Panc1 (cell line): ENCODE results near the gene HS6ST3. TPM values are rescaled to one million over a fixed set of nuclear protein-coding genes. Genes with fewer than 3 reads are reported as not detected.

Experiments used
- ATAC-seq: fragments of 200-7000 bp; cut with Tn5 transposase; 2 replicates; pipeline ENCODE4 v1.9.1; 2020; ENCODE audit warnings: mild to moderate bottlenecking, moderate library complexity
- BruUV-seq: library from RNA; stranded (reverse); fragments of 400-500 nt; replicated peaks from 2 replicates; lab custom pipeline; 2021; lab: Mats Ljungman, UMichigan
- CTCF ChIA-PET: fragments of 300-600 bp; sonication (Branson Sonifier 250); formaldehyde crosslinking; loops from one replicate; lab custom pipeline; 2022; ENCODE audit warnings: antibody characterized with exemption; lab: Charles Lee
- POLR2A ChIA-PET: fragments of 300-600 bp; sonication (Branson Sonifier 250); formaldehyde crosslinking; loops from one replicate; lab custom pipeline; 2022; ENCODE audit warnings: antibody characterized with exemption; lab: Charles Lee
- DNase-seq: peaks from one replicate; pipeline ENCODE4 v3.0.0-alpha.2; 2010; ENCODE audit warnings: low read depth, low spot score
- H3K27ac ChIP-seq: 2 replicates; pipeline ENCODE4 v1.5.1; 2011; ENCODE audit warnings: mild to moderate bottlenecking, low read length, inconsistent platforms
- H3K27me3 ChIP-seq: fragments of 200-500 bp; sonication (Bioruptor generic); 2 replicates; pipeline ENCODE4 v1.6.0; 2014; ENCODE audit warnings: low read length, inconsistent platforms; ENCODE audit not compliant: control insufficient read depth, insufficient read depth
- H3K36me3 ChIP-seq: fragments of 200-500 bp; sonication (Bioruptor generic); 2 replicates; pipeline ENCODE4 v1.5.1; 2014; ENCODE audit warnings: inconsistent platforms, mild to moderate bottlenecking, low read length, moderate library complexity; ENCODE audit not compliant: control insufficient read depth, insufficient read depth
- H3K4me1 ChIP-seq: 2 replicates; pipeline ENCODE4 v1.5.1; 2011; ENCODE audit warnings: inconsistent platforms, mild to moderate bottlenecking, low read length, moderate library complexity; ENCODE audit not compliant: control insufficient read depth, insufficient read depth
- H3K4me3 ChIP-seq, 2 experiments: 2 replicates each; pipeline ENCODE4 v1.5.1; 2011 to 2012; ENCODE audit warnings: low read depth in 2 of 2, low read length in 2 of 2, mild to moderate bottlenecking in 2 of 2, inconsistent platforms in 1 of 2, moderate library complexity in 1 of 2
- H3K9me3 ChIP-seq: fragments of 200-500 bp; sonication (Bioruptor generic); 2 replicates; pipeline ENCODE4 v1.5.1; 2014; ENCODE audit warnings: low read depth, mild to moderate bottlenecking, inconsistent platforms, low read length, moderate library complexity; ENCODE audit not compliant: control insufficient read depth, insufficient read depth
- CTCF ChIP-seq: fragments of 450-650 bp; IDR thresholded peaks from 2 replicates; pipeline ENCODE4 v1.5.1; 2017; ENCODE audit warnings: mild to moderate bottlenecking
- POLR2AphosphoS5 ChIP-seq: IDR thresholded peaks from 2 replicates; pipeline ENCODE4 v1.6.1; 2012; ENCODE audit warnings: mild to moderate bottlenecking, low read depth, low read length, moderate library complexity
- REST ChIP-seq, 2 experiments: IDR thresholded peaks; 2 replicates each; pipeline ENCODE4 v1.6.1; 2011 to 2012; ENCODE audit warnings: low read depth in 2 of 2, control low read depth in 1 of 2, low read length in 1 of 2, mild to moderate bottlenecking in 1 of 2, moderate library complexity in 1 of 2; ENCODE audit not compliant: insufficient read depth in 1 of 2
- SIN3A ChIP-seq: IDR thresholded peaks from 2 replicates; pipeline ENCODE4 v1.6.1; 2012; ENCODE audit warnings: low read depth, mild to moderate bottlenecking, low read length, moderate library complexity, borderline replicate concordance; ENCODE audit not compliant: insufficient read depth
- TCF7L2 ChIP-seq: IDR thresholded peaks from 2 replicates; pipeline ENCODE4 v1.6.1; 2011; ENCODE audit warnings: mild to moderate bottlenecking, low read depth, low read length, inconsistent platforms
- in situ Hi-C: cut with HindIII; loops from 2 replicates; pipeline ENCODE4 v1.10.0; 2016; ENCODE audit warnings: low sequenced_read_pairs, low pct_unique_long_range_greater_than_20kb
- intact Hi-C: fragments of 100-400 bp; cut with micrococcal nuclease; formaldehyde crosslinking; loops from one replicate; pipeline ENCODE4 v1.10.0; 2022; ENCODE audit not compliant: unreplicated experiment
- total RNA-seq: library from RNA; stranded (reverse); gene quantifications from one replicate; pipeline ENCODE4 v1.2.1, GENCODE V29; 2021; ENCODE audit not compliant: unreplicated experiment

Gene HS6ST3
- total RNA-seq, 1 experiment from 2014 or later = 0.13 TPM

- Histone ChIP-seq H3K9me3 (no peaks in the 10 kb centered on the region), H3K4me1 (no peaks in the 10 kb centered on the region), H3K4me3 (no peak overlapping the region), H3K27me3 (no peaks in the 10 kb centered on the region), H3K27ac (no peak overlapping the region), H3K36me3 (no peaks in the 10 kb centered on the region)
- intact Hi-C loops (no loop called here), in situ Hi-C loops (no loop called here)
- ChIA-PET POLR2A (interaction anchor here (0.7 kb wide), 1 partner anchor 253 kb away, joined by 3 read pairs; no protein-coding TSS in a partner anchor), CTCF (no interaction called here)
- ATAC-seq (no peak), DNase-seq (no peak)
- no peak for TF ChIP-seq CTCF
- no peak for TF ChIP-seq SIN3A
- TF ChIP-seq TCF7L2 = no peak
- TF ChIP-seq POLR2AphosphoS5 = no peak
- no peak for TF ChIP-seq REST (IDR thresholded peaks at IDR 0.05; ENCODE audit: insufficient read depth in 1 of 2, low read depth in 2 of 2, low read length in 1 of 2)
- no TSS peak for BruUV-seq
Observed at GRCh38 chr13:96781141-96781540, 691.2 kb downstream of the HS6ST3 start.

- no peak for TF ChIP-seq CTCF
- no peak for TF ChIP-seq TCF7L2
- no peak for TF ChIP-seq SIN3A
- no peak for TF ChIP-seq REST (IDR thresholded peaks at IDR 0.05; ENCODE audit: insufficient read depth in 1 of 2, low read depth in 2 of 2, low read length in 1 of 2)
- TF ChIP-seq POLR2AphosphoS5 = no peak
- Histone ChIP-seq H3K9me3 (no peaks in the 10 kb centered on the region), H3K27me3 (no peaks in the 10 kb centered on the region), H3K36me3 (no peaks in the 10 kb centered on the region), H3K27ac (no peak overlapping the region), H3K4me3 (no peak overlapping the region), H3K4me1 (no peaks in the 10 kb centered on the region)
- no peak for DNase-seq
- no peak for ATAC-seq
- ChIA-PET CTCF (interaction anchor here (0.8 kb wide), 1 partner anchor 78 kb away, joined by 3 read pairs; no protein-coding TSS in a partner anchor), POLR2A (no interaction called here)
- in situ Hi-C loops = no loop called here
- intact Hi-C loops = no loop called here
- BruUV-seq = no TSS peak
Observed at GRCh38 chr13:96782186-96782585, 692.3 kb downstream of the HS6ST3 start.
